Endothelial cell of umbilical vein (primary cell): ENCODE results near the gene TMEM87A. TPM values are rescaled to one million over a fixed set of nuclear protein-coding genes. Genes with fewer than 3 reads are reported as not detected.

ENCODE experiments used
- BruUV-seq: library from RNA; stranded (reverse); fragments of 400-500 nt; replicated peaks from 2 replicates; lab custom pipeline; 2021; lab: Mats Ljungman, UMichigan
- CTCF ChIA-PET: fragments of 300-600, 350-600 bp; sonication (Branson Sonifier 250); formaldehyde crosslinking; loops from one replicate; lab custom pipeline; 2021; ENCODE audit warnings: antibody characterized with exemption, inconsistent platforms; lab: Charles Lee
- POLR2A ChIA-PET: fragments of 300-600, 350-600 bp; sonication (Branson Sonifier 250); formaldehyde crosslinking; loops from one replicate; lab custom pipeline; 2021; ENCODE audit warnings: antibody characterized with exemption, inconsistent platforms; lab: Charles Lee
- DNase-seq: peaks from one replicate; pipeline ENCODE4 v3.0.0-alpha.2; 2011; ENCODE audit warnings: low read depth, low spot score
- FAIRE-seq: peaks from 2 replicates; lab custom pipeline; 2011; peaks lifted over from hg19 to GRCh38; lab: Jason Lieb, UNC
- H2AFZ ChIP-seq: 2 replicates; pipeline ENCODE4 v1.6.0; 2012; ENCODE audit warnings: low read depth, low read length, control low read depth, inconsistent platforms
- H3K27ac ChIP-seq: 2 replicates; pipeline ENCODE4 v1.5.1; 2011; ENCODE audit warnings: low read depth, mild to moderate bottlenecking, control low read depth, low read length, moderate library complexity; ENCODE audit not compliant: insufficient read depth
- H3K27me3 ChIP-seq, 2 experiments: 2 replicates each; pipeline versions ENCODE4 v1.6.0 to v1.6.1; 2011; ENCODE audit warnings: low read length in 2 of 2, mixed read lengths in 1 of 2; ENCODE audit not compliant: control insufficient read depth in 2 of 2, insufficient read depth in 2 of 2
- H3K36me3 ChIP-seq, 2 experiments: 2 replicates in 1 of 2; 3 replicates in 1 of 2; pipeline ENCODE4 v1.5.1; 2011; ENCODE audit warnings: low read length in 2 of 2, mild to moderate bottlenecking in 1 of 2, moderate library complexity in 1 of 2; ENCODE audit not compliant: control insufficient read depth in 2 of 2, insufficient read depth in 2 of 2; ENCODE audit errors: extremely low read depth in 1 of 2
- H3K4me1 ChIP-seq: 3 replicates; pipeline ENCODE4 v1.5.1; 2011; ENCODE audit warnings: mild to moderate bottlenecking, low read length; ENCODE audit not compliant: control insufficient read depth, insufficient read depth; ENCODE audit errors: extremely low read depth
- H3K4me2 ChIP-seq: 2 replicates; pipeline ENCODE4 v1.6.1; 2011; ENCODE audit warnings: low read length, control low read depth, mixed read lengths; ENCODE audit not compliant: insufficient read depth
- H3K4me3 ChIP-seq, 3 experiments: fragments of 200-600 bp in 1 of 3; sonication (generic), shearing (Covaris generic) in 1 of 3; replicated peaks in 1 of 3; 2 replicates each; pipeline ENCODE4 v1.5.1; 2011 to 2016; ENCODE audit warnings: control low read depth in 3 of 3, low read length in 3 of 3, mild to moderate bottlenecking in 2 of 3, inconsistent platforms in 1 of 3, low read depth in 1 of 3, moderate library complexity in 1 of 3; ENCODE audit not compliant: insufficient read depth in 1 of 3
- H3K79me2 ChIP-seq: 2 replicates; pipeline ENCODE4 v1.6.0; 2012; ENCODE audit warnings: low read length, inconsistent platforms; ENCODE audit not compliant: control insufficient read depth, insufficient read depth
- H3K9ac ChIP-seq: replicated peaks from 2 replicates; pipeline ENCODE3; 2011; ENCODE audit warnings: low read length, control low read depth; ENCODE audit not compliant: insufficient read depth; ENCODE audit errors: extremely low read depth
- H3K9me1 ChIP-seq: replicated peaks from 3 replicates; pipeline ENCODE4 v1.6.0; 2011; ENCODE audit warnings: mild to moderate bottlenecking, low read length; ENCODE audit not compliant: control insufficient read depth, insufficient read depth; ENCODE audit errors: extremely low read depth
- H3K9me3 ChIP-seq: replicated peaks from 2 replicates; pipeline ENCODE4 v1.5.1; 2012; ENCODE audit warnings: low read length, inconsistent platforms; ENCODE audit not compliant: control insufficient read depth, insufficient read depth
- H4K20me1 ChIP-seq: replicated peaks from 2 replicates; pipeline ENCODE3; 2011; ENCODE audit warnings: mild to moderate bottlenecking, low read length; ENCODE audit not compliant: control insufficient read depth, insufficient read depth; ENCODE audit errors: extremely low read depth
- CTCF ChIP-seq, 2 donors: IDR thresholded peaks; 1 replicate in 1 of 2; 2 replicates in 1 of 2; pipeline ENCODE4 v1.5.1; 2011; ENCODE audit warnings: low read length in 2 of 2, mild to moderate bottlenecking in 2 of 2, moderate library complexity in 2 of 2, control low read depth in 1 of 2, inconsistent platforms in 1 of 2, low read depth in 1 of 2; ENCODE audit not compliant: insufficient read depth in 1 of 2; ENCODE audit errors: extremely low read depth in 1 of 2
- EZH2 ChIP-seq: IDR thresholded peaks from 2 replicates; pipeline ENCODE4 v1.6.1; 2012; ENCODE audit warnings: borderline replicate concordance, low read depth, mild to moderate bottlenecking, moderate library complexity, low read length, inconsistent platforms; ENCODE audit not compliant: severe bottlenecking
- FOS ChIP-seq: IDR thresholded peaks from 2 replicates; pipeline ENCODE4 v1.6.1; 2011; ENCODE audit warnings: mild to moderate bottlenecking, low read length, moderate library complexity, borderline replicate concordance; ENCODE audit not compliant: insufficient read depth
- GATA2 ChIP-seq: IDR thresholded peaks from 2 replicates; pipeline ENCODE4 v1.7.0; 2011; ENCODE audit warnings: low read depth, mild to moderate bottlenecking, moderate library complexity, mixed read lengths, low read length; ENCODE audit not compliant: insufficient read length, insufficient read depth
- JUN ChIP-seq: IDR thresholded peaks from 2 replicates; pipeline ENCODE4 v1.6.1; 2011; ENCODE audit warnings: borderline replicate concordance, low read depth; ENCODE audit not compliant: insufficient read length, insufficient read depth
- MAX ChIP-seq: IDR thresholded peaks from 2 replicates; pipeline ENCODE4 v1.6.1; 2011; ENCODE audit not compliant: insufficient read depth, insufficient read length
- MYC ChIP-seq: IDR thresholded peaks from one replicate; pipeline ENCODE4 v1.6.1; 2011; ENCODE audit warnings: mild to moderate bottlenecking, low read depth, low read length
- POLR2A ChIP-seq: IDR thresholded peaks from 2 replicates; pipeline ENCODE4 v1.6.1; 2012; ENCODE audit warnings: low read depth, mild to moderate bottlenecking, control low read depth, low read length
- POLR2AphosphoS5 ChIP-seq: IDR thresholded peaks from 2 replicates; pipeline ENCODE4 v1.6.1; 2012; ENCODE audit warnings: low read depth, mild to moderate bottlenecking, control low read depth, low read length, moderate library complexity; ENCODE audit not compliant: insufficient read depth
- dilution Hi-C: fragments of 300-500 bp; cut with MboI; formaldehyde crosslinking; loops from one replicate; pipeline ENCODE4 v1.15.0; 2019; ENCODE audit warnings: low sequenced_read_pairs; ENCODE audit not compliant: extremely low pct_ligation_motif_present
- intact Hi-C: fragments of 100-400 bp; cut with micrococcal nuclease; formaldehyde crosslinking; loops from one replicate; pipeline ENCODE4 v1.10.0; 2022
- polyA plus RNA-seq, 4 experiments: library from polyadenylated mRNA; depleted of rRNA in 3 of 4; stranded (reverse) in 3 of 4; unstranded in 1 of 4; fragments of >200 nt; gene quantifications; 2 replicates each; pipeline versions ENCODE4 v1.2.1 to v1.2.3, GENCODE V29; 2011 to 2012; ENCODE audit warnings: missing spikeins in 1 of 4
- total RNA-seq: library from RNA; stranded (reverse); gene quantifications from 2 replicates; pipeline ENCODE4 v1.2.3, GENCODE V29; 2021

TMEM87A gene
- total and polyA plus RNA-seq, 2 donors (not counting 3 experiments of a cell fraction or from before 2014, with no cell fraction given) = 22.3 to 41.1 TPM

GRCh38 chr15:42233107-42233506 is 40.1 kb downstream of the TMEM87A start:
- intact Hi-C loops = no loop called here
- H3K9me1 ChIP-seq = no peaks in the 10 kb centered on the region
- H3K79me2 ChIP-seq = no peaks in the 10 kb centered on the region
- H2AFZ ChIP-seq = no peak overlapping the region
- no peak overlapping the region for H3K9ac ChIP-seq
- DNase-seq (no peak), FAIRE-seq (no peak)
- H3K4me1 ChIP-seq = no peaks in the 10 kb centered on the region
- no peaks in the 10 kb centered on the region for H4K20me1 ChIP-seq
- H3K27ac ChIP-seq = no peak overlapping the region
- no TSS peak for BruUV-seq
- H3K4me3 ChIP-seq = no peak overlapping the region
- dilution Hi-C loops = no loop called here
- H3K36me3 ChIP-seq = peaks cover 3 to 21% of the 10 kb centered on the region in 2 experiments
- ChIA-PET CTCF (no interaction called here), POLR2A (no interaction called here)
- no peak for TF ChIP-seq CTCF (IDR thresholded peaks at IDR 0.05; ENCODE audit: extremely low read depth in 1 of 2, insufficient read depth in 1 of 2, low read depth in 1 of 2, low read length in 2 of 2)
- no peak for TF ChIP-seq GATA2
- TF ChIP-seq EZH2 = no peak
- no peak for TF ChIP-seq JUN
- no peak for TF ChIP-seq FOS
- no peak for TF ChIP-seq POLR2AphosphoS5
- no peak for TF ChIP-seq MYC
- no peak for TF ChIP-seq MAX
- no peak for TF ChIP-seq POLR2A
- no peaks in the 10 kb centered on the region for H3K9me3 ChIP-seq
- H3K4me2 ChIP-seq = no peak overlapping the region
- no peaks in the 10 kb centered on the region for H3K27me3 ChIP-seq
